Activated T-helper 9 cell treated with anti-CD3 and anti-CD28 coated beads, Interleukin-2, amount 50 U/mL, for 16 hours (primary cell): Measurements from ENCODE around the gene C13orf46.

Source experiments
- DNase-seq: peaks from one replicate; pipeline ENCODE4 v3.0.0-alpha.2; 2020; ENCODE audit warnings: low read depth

The C13orf46 gene

DNA sequence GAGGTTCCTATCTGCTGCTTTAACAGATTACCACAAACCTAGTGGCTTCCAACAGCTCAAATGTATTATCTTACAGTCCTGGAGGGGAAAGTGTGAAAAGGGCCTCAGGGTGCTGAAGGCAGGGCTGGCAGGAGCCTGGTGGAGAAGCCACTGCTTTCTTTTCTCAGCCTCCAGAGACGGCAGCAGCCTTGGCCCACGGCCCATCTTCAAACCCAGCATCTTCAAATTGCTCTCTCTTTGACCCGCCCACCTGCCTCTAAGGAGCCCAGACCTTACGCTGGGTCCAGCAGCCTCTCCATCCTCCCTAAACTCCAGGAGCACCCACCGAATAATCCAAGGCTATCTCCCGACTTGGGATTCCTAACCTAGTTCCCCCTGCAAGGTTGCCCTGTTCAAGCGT lies 35.6 kb downstream of the C13orf46 start:
- no peak for DNase-seq

DNA sequence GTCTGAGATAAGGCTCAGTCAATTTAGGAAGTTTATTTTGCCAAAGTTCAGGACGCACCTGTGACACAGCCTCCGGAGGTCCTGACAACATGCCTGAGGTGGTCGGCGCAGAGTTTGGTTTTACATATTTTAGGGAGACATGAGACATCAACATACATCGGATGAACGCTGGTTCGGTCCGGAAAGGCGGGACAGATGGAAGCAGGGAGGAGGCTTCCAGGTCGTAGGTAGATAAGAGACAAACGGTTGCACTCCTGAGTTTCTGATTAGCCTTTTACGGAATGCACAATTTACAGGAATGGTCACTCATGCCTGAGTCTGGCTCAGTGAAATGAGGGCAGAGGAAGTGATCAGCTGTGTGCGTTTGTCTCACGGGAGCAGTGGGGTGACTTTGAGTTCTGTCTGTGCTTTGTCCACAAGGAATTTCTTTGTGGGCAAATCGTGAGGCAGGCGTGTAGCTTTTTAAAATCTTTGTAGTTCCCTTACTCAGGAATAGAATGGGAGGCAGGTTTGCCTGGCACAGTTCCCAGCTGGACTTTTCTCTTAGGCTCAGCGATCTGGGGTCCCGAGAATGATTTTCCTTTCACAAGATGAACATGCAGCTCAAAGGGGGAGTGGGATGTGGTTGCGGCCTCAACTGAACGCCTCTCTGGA lies 36.2 kb downstream of the C13orf46 start:
- no peak for DNase-seq

DNA sequence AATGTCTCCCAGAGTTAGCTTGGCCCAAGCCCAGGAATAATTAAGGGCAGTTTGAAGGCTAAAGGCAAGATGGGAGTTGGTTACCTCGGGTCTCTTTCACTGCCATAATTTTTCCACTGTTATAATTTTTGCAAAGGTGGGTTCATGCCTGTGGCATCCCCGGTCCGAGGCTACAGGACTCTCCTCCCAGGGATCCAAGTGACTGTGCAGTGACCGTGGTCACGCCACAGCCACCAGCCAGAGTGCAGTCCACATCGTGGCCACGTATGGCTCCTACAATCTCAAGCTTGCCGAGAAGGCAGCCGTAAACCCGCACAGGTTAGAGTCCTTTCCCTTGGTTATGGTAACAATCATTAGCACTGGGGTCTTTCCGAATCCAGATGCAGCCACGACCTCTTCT lies 36.8 kb downstream of the C13orf46 start:
- DNase-seq = no peak

DNA sequence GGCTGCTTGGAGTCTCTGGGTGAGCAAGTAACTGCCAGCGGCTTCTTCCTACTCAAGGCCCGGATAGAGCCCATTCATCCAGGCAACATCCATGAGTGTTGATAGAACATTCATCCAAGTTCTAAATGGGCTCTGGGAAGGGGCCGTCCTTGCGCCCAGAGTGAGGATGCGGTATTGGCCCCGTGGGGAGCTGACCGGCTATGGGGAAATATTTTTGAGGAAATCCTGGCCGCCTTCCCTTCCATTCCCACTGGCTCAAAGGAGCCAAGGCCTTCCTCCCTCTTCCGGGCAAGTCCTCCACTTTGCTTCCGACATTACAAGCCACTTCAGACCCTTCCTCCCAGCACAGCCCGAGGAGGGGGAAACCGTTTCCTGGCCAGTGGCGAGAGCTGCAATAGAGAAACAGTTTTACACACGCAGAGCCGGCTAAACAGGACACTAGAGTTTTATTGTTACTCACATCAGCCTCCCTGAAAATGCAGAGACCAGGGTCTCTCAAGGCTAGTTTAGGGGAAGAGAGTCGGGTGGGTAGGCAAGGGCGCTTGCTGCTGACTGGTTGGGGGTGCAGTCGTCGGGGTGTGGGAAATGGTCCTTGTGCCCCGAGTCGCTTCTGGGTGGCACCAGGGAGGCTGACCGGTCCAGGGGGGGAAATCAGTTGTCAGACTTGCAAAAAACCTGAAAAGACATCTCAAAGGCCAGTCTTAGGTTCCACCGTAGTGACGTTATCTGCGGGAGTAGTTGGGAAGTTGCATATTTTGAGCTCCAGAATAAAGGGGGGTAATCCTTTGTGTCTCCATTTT lies 37.5 kb downstream of the C13orf46 start:
- DNase-seq = no peak

DNA sequence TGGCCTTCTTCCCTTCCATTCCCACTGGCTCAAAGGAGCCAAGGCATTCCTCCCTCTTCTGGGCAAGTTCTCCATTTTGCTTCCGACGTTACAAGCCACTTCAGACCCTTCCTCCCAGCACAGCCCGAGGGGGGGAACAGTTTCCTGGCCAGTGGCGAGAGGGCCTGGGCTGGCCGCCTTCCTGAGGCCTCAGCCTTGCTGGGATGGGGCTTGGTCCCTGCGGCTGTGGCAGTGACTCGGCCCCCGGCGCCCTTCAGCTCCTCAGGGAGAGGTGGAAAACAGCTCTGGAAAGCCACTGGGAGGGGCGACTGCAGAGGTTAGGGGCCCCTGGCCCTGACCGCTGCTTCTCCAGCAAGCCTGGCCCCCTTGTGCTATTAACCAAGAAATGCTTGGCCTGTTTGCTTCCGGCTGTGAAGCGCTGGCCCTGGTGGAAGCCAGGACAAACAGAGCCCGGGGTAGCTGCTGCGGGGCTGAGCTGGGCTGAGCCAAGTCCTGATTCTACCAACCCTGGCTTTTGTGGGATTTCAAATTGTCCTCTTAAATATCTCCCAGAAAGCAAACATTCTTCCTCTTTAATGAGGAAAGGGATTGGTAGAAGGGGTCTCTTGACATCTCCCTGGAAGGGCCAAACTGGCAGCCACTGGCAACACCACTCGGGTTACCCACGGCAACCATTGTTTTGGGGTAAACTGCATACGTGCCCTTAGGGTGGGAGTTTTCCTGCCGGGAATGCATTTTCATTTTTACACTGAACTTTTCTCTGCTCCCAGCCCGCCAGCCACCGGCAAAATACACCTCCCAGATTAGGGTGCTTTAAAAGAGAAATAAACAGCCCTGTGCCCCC lies 38.7 kb downstream of the C13orf46 start:
- no peak for DNase-seq

DNA sequence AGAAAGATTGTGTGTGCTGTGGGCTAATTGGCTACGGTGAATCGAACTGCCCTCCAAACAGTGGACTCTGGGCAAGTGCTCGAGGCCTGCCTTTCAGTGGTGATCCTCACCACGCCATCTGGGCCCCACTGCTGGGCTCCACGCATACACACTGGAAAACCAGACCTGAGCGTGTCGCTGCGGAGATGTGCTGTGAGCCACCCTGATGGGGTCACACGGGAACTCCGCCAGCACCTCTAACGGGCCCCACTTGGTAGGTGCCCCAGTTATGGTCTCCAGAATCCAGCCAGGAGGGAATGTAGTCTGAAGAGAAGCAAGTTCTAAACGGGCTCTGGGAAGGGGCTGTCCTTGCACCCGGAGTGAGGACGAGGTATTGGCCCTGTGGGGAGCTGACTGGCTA lies 39.3 kb downstream of the C13orf46 start:
- DNase-seq = no peak

DNA sequence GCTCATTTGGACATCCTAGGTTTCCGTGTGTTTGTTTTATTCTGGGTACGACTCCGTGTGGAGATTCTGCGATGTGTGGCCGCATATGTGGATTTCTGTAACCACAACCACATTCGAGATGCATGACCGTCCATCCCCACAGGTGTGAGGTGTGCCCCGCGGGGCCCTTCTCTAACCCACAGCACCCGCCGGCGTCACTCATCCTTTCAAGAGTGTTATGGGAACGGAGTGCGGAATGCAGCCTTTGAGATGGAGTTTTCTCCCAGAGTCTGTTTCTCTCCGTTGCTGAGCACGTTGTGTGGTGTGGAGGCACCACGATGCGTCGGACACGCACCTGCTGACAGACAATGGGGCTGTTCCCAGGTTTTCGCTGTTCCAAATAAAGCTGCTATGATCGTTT lies 40.0 kb downstream of the C13orf46 start:
- no peak for DNase-seq

DNA sequence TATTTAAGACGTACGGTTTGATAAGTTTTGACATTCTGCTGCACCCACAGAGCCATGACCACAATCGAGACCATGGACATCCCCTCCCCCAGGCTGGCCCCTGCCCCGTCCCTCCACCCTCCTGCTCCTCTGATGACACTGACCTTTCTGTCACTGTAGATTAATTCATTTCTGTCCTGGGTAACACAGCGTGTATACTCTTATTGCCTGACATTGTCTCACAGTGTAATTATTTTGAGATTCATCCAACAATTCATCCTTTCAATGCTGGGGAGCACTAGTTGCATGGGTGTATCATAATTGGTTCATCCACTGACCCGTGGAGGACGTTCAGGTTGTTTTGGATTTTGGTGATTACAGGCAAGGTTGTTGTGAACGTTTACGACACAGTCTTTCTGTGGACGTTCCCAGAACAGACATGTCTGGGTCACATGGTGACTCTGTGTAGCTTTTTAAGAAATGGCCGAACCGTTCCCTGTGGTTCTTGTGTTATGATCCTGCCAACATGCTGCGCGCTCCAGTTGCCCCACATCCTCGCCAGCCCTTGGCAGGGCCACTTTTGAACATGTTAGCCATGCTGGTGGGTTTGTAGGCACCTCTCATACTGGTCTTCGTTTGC lies 41.9 kb downstream of the C13orf46 start:
- no peak for DNase-seq

DNA sequence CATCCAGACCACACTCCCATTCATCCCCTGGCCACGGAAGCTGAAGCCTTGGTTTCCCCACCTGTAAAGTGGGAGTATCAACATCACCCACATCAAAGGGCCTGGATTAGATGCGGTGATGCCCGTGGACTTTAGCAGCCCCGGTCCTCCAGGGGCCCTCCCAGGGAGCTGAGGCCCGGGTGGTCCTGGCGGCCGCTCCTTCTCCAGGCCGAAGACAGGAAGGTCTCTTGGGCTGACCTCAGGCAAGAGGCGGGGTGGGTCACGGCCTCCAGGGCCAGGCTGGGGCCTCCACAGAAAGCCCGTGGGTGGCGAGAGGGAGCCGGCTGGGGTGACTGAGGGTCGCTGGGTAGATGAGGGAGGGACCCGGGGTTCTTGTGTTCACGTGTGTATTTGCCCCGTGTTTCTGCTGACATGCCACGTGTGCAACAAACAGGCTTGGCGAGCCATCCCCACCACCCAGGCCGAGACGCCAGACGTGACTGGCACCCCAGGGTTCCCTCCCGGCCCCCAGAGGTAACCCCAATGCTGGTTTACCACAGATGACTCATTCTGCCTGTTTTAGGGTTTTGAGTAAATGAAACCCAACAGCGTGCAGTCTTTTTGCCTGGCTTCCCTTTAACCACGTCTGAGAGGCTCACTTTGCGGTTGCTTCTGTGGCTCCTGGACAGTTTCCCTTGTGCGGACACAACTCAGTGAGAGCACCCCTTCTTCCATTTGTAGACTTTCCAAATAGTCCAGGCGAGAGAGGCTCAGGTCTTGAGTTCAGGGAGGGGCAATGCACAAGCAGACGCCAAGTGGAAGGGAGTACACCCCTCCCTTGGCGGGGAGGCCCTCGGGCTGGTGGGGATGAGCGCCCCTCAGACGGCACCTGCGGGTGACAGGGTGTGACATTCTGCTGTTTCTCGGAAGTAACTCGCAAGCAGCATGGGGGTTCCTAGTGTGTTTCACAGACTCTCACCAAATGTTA lies 42.9 kb downstream of the C13orf46 start:
- DNase-seq = peak; percentile 41

DNA sequence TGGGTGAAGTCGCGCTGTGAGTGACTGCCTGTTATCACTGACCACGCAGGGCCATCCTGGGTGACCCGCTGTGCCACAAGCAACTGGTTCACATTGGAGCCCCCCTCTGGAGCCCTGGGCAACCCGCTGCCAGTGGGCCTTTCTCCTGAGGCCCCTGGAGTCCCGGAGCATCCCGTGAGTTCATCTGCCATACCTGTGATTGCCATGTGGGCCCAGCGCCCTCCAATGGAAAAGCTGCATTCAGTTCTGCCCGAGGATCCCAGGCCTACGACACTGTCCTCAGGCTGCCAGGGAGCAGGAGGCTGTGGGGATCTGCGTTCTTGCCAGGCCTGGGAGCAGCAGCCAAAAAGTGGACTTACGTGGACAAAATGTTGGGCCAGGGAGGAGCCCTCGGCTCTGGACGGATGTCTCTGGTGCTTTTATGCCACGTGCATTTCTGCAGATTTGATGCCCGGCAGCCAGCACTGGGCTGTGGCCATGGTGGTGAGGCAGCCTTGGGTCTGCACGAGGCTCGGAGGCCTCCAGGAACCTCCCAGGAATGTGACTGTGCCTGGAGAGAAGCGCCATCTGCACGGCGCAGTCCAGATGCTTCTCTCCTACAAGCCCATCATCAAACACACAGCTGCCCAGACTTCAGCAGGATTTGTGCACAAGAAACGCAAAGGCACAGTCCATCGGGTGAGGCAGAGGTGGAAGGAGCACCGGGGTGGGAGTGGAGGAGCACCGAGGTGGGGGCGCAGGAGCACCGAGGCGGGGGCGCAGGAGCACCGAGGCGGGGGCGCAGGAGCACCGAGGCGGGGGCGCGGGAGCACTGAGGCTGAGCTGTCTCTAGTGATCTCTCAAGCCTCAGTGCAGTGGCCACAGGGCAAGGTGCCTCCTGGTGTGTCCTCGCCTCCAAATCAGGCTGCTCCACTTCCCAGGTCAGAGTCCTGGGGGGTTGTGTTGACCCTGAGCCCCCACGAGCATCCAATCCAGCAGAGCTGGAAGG lies 44.0 kb downstream of the C13orf46 start:
- DNase-seq = no peak

DNA sequence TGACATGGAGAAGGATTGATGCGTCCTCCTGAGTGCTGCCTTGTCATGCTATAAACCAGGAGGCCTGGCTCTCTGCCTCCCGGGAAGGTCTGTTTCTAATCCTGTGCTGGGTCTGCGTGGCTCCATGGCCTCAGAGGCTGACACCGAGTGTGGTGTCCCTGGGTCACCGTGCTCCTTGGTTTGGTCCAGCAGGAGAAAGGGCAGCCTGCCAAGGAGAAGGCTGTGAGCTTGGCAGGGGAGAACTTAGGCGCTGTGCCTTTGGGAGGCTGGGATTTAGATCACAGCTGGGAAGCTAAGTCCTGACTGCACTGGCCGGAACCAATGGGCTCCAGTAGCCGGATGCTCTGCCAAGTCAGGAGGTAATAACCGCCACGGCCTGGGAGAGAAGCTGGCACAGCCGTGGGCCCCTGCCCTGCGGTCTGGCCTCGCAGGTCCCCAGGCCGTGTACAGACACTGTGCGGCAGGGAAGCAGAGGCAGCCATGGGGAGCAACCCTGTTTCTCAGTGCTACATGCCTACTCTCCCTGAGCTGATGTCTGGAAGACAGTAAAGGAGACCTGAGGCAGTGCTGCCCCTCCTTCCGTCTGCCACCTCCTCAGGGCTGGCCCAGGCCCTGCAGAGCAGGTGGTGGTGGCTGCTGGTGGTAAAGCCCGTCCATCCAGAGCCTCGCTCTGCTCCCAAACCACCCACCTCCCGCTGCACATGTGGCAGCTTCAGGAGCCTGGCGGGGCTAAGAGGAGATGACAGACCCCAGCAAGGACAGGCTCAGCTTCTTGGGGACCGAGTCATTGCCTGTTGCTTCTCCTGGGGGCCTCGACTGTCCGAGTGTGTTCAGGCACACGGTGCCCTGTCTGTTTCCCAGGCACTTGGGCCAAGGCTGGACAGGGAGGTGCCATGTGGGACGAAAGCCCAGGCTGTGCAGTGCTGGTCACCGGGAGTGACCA lies 44.9 kb downstream of the C13orf46 start:
- no peak for DNase-seq

DNA sequence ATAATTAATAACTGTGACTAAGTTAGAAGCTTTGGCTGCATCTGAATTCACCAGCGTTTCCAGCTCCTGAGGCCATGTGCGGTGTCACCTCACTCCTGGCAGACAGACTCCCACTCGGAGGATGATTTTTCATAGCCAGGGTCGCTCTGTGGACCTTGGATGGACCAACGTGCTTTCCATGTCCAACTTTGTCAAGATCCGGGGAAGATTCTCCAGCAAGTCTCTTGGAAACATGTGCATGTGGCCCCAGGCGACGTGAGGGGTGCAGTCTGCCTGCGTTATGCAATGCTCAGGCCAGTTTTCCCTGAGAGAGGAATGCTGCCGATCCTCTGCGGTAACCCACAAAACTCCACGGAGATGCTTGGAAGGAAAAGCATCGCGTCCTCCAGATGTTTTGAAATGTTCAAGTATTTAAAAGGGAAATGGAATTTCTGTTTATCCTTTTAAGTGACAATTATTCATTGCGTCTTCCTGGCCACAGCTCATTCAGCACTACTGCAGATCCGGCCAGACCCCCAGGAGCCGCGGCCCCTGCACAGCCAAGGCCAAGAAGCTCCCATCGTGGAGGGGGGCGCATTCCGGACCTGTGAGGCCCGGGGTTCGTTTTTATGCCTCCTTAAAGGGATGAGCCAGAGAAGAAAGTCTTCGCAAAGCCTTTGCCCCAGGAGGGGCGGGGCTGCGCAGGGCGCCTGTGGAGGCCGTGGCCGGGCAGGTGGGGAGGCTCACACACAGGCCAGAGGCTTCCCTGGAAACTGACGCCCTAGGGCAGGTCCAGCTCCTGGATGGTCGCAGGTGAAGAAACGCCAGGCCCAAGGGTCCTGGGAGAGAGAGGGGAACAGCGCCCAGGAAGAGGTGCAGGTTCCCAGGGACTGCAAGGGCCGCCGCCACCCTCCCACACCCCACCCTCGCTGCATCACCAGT lies 46.0 kb downstream of the C13orf46 start:
- no peak for DNase-seq

DNA sequence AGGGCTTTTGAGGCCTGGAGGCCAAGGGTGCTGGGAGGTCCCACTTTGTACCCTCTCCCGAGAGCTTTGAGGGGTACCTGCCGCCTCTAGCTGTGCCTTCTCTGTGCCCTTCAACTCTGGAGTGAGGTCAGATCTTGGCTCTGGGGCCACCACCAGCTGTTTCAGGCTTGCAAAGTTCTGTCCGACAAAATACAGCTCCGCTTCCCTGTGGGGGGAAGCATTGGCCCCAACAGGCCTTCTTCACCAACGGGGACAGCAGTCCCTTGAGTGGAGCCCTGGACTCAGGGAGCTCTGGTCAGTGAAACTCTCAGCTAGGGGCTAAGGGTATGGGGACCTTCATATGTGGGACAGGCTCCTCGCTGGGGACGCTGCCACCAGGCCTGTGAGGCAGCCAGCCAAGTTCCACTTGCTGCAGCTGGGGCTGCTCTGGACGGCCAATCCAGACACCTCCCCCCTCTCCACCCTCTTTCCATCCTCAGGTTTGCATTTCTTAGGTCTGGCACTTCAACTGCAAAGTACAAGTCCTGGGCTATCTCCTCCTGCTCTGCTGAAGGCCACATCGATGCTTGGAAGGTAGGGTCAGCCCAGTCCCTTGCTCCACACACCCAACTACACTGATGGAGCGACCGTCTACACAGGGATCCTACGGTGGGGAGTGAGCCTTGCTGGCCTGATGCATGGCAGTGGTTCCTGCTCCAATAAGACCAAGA lies 46.8 kb downstream of the C13orf46 start:
- DNase-seq = no peak

DNA sequence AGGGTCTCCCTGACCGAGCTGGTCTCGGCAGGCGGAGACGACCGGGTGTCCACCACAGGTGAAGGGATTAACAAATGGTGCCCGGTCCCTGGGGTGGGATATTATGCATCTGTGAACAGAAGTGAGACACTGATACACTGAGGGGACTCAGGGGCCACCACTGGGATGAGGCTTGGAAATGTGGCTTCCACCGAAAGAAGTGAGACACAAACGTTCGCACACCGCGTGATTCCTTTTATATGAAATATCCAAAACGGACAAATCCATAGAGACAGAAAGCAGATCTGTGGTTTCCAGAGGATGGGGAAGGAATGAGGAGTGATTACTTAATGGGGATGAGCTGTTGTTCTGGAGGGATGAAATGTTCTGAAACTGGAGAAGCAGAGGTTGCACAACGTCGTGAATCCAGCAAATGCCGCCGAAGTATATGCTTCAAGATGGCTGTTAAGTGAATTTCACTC lies 47.5 kb downstream of the C13orf46 start:
- DNase-seq = no peak

DNA sequence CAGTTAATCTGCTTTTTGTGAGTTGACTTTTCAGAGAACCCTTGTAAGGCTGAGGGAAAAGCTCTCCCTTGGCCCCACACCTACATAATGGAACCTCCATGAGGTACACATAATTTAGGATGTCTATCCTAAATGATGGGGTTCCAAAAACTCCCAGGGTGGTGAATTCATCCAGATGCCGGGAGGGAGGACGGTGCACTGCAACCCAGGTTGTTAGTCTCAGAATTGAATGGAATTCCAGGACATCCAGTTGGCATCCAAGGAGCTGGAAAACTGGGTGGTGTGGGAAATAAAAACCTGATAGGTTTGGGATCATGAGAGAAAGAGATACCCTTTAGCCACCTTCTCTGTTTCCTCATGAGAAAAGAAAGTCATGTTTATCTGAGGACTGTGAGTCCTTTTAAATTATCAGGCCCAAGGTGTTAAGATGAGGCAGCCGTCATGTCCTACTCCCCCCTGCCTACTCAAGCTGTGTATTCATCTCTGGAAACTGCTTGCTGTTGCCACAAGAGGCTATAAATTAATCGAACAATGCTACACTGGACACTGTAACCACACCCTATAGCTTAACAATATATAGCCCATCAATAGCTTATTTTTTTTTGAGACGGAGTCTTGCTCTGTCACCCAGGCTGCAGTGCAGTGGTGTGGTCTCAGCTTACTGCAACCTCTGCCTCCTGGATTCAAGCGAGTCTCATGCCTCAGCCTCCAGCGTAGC lies 49.5 kb downstream of the C13orf46 start:
- no peak for DNase-seq

DNA sequence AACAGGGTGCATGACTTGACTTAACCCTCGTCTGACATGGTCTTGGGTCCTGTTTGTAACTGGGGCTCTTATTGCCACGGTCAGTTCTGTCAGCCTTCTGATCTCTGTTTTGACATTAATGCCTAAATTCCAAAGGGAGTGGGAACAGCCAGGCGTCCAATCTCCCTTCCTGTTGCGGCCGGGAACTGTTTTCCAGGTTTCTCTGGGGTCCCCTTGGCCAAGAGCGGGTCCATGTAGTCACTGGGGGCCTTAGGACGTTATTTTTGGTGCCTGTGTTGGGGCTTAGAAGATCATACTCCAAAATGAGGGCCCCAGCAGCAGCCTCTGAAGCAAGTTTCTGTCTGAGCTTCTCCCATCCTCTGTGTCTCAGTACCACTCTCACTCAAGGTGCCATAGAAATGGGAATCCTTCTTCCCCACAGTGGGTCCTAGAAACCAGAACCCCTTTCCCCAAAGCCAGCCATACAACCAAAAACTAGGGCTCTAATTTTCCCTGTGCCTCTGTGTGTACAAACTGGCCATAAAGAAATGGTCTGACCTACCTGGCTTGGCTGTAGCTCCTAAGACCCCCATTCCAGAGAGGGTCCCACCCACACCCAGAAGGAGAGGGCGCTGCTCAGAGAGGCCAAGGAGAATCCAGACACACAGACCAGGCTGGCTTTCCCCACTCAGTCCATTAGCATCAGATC lies 50.4 kb downstream of the C13orf46 start:
- DNase-seq = no peak
